GM08714 (cell line): Measurements from ENCODE around the gene SCAMP2.

Source experiments
- H3K4me3 ChIP-seq: fragments of 200-500 bp; sonication (Bioruptor generic); 2 replicates; pipeline ENCODE4 v1.5.1; 2014; ENCODE audit warnings: mild to moderate bottlenecking, low read length, inconsistent platforms
- ZNF274 ChIP-seq: IDR thresholded peaks from 2 replicates; pipeline ENCODE4 v1.6.1; 2012; ENCODE audit warnings: mild to moderate bottlenecking, low read depth, low read length

SCAMP2 gene

GRCh38 chr15:74800559-74801094, 72.5 kb downstream of the SCAMP2 start:
- TF ChIP-seq ZNF274 = no peak

GRCh38 chr15:74799856-74800558, 73.2 kb downstream of the SCAMP2 start:
- H3K4me3 ChIP-seq = no peak overlapping the region
- no peak for TF ChIP-seq ZNF274

More at GRCh38 chr15:74800559-74801094, 72.5 kb downstream of the SCAMP2 start:
- no peak overlapping the region for H3K4me3 ChIP-seq

- H3K4me3 ChIP-seq = no peak overlapping the region
Observed at GRCh38 chr15:74799255-74799855, 73.8 kb downstream of the SCAMP2 start.

GRCh38 chr15:74798388-74799254, 74.5 kb downstream of the SCAMP2 start:
- TF ChIP-seq ZNF274 = no peak

More at GRCh38 chr15:74799255-74799855, 73.8 kb downstream of the SCAMP2 start:
- TF ChIP-seq ZNF274 = no peak

GRCh38 chr15:74795966-74796625, 77.1 kb downstream of the SCAMP2 start:
- no peak overlapping the region for H3K4me3 ChIP-seq
- no peak for TF ChIP-seq ZNF274

More at GRCh38 chr15:74798388-74799254, 74.5 kb downstream of the SCAMP2 start:
- H3K4me3 ChIP-seq = no peak overlapping the region

DNA sequence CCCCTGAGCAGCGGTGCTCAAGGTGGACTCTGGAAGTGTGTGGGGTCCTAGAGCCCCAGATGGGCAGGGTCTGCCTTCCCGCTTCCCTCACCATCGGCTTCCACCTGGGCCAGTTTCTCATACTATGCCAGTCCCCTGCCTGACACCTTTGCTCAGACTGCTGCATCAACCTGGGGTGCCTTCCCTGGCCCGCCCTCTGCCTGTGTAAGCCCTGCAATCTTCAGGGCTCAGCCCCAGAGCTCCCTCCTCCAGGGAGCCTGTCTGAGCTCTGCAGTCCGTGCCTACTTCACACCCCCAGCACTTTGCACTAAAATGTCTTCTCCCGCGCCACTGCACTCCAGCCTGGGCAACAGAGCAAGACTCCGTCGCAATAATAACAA, 78.2 kb downstream of the SCAMP2 start:
- TF ChIP-seq ZNF274 = no peak
- H3K4me3 ChIP-seq = no peak overlapping the region

GRCh38 chr15:74794248-74794969, 78.8 kb downstream of the SCAMP2 start:
- TF ChIP-seq ZNF274 = no peak
- no peak overlapping the region for H3K4me3 ChIP-seq
